SKM-1 (cell line): ENCODE measurements around the gene MTCH2.
"Not testable (repeated sequence)": the region's sequence is repeated elsewhere in the genome, so short reads cannot be mapped to it uniquely, and the experiment has no call there.

Experiments used
- DNase-seq: peaks from one replicate; lab custom pipeline; 2025; ENCODE audit not compliant: unreplicated experiment; lab: John Stamatoyannopoulos, UW

The MTCH2 gene

DNA sequence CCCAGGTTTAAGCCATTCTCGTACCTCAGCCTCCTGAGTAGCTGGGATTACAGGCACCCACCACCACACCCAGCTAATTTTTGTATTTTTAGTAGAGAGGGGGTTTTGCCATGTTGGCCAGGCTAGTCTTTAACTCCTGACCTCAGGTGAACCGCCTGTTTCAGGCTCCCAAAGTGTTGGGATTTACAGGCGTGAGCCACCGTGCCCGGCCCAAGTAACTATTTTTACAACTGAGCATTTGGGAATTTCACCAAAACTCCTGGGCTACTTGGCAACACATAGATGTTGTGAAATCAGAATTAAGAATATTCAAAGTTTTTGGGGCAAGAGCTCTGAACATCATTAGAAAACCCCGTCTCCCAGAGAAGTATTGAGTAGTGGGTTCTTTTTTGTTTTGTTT is 1.9 kb downstream of the MTCH2 start:
- DNase-seq, result not testable (repeated sequence)

DNA sequence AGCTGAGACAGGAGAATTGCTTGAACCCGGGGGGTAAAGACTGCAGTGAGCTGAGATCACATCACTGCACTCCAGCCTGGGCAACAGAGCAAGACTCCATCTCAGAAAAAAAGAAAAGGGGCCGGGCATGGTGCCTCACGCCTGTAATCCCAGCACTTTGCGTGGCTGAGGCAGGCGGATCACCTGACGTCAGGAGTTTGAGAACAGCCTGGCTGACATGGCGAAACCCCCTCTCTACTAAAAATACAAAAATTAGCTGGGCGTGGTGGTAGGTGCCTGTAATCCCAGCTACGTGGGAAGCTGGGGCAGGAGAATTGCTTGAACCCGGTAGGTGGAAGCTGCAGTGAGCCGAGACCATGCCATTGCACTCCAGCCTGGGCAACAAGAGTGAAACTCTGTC is 6.0 kb downstream of the MTCH2 start:
- DNase-seq, result not testable (repeated sequence)

DNA sequence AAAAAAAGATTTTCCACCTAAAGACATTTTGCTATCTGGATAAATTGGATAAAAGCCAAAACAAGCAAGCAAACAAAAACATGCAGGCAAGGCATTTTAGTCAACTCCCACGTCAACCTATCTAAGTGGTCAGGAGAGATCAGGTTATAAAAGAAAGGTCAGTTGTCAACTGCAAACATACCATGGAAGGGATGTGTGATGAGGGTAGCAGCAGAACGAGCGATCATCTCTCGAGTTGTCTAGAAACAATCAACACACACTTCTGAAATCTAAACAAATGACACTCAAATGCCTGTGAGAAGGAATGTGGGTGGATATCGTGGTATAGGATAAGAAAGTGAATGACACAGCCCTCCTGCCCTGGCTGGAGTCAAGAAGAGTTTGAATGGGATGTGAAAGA is 10.9 kb downstream of the MTCH2 start:
- DNase-seq, result no peak

DNA sequence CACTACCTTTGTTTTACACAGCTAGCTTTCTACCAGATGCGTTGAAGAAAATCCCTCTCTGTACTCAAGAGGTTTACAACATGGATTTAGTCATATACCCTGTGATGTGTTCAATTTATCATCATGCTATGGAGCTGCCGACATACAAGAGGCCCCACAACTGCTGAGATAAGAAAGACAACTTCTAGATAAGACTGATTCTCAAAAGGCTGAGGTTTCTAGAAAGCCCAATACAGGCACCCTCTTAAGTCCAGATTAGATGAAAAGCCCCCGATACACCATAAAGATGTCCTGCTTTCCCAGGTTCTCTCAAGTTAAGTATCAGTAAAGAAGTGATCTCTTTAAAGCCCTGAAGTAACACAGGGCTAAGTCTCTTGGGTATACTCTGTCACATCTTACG is 14.3 kb downstream of the MTCH2 start:
- DNase-seq, result no peak

DNA sequence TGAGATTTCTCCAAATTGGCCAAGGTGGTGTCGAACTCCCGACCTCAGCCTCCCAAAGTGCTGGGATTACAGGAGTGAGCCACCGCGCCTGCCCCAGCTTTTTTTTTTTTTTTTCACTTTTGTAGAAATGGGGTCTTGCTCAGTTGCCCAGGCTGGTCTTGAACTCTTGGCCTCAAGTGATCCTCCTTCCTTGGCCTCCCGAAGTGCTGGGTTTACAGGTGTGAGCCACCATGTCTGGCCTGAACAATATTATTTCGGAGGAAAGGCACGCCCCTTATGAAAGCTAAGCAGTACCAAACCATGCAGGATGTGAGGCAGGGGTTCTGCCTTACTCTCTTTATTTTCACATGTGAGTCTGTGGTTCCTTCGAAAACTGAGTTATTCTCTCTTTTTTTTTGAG is 16.1 kb downstream of the MTCH2 start:
- no peak for DNase-seq

DNA sequence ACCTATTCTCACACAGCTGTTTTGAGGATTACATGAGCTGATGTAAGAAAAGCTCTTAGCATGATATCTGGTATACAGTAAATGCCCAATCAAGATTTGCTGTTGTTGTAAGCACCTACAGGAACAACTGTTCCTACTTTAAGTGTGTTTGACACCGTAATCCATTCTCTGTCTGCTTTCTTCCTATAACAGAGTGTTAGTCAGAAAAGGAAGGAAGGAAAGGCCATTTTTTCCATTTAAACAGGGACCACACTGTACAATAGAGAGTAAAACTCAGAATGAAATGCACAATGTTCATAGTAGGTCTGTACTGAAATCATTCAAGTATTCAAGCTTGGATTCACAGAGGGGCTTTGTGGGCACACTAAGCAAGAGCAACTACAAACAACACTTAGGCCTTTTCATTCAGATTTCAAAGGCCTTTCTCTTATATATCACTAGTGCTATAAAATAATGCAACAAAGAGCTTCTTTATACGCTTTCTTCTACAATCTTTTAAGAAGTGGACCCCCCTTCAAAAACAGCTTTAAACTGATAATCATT is 21.5 kb downstream of the MTCH2 start:
- no peak for DNase-seq

DNA sequence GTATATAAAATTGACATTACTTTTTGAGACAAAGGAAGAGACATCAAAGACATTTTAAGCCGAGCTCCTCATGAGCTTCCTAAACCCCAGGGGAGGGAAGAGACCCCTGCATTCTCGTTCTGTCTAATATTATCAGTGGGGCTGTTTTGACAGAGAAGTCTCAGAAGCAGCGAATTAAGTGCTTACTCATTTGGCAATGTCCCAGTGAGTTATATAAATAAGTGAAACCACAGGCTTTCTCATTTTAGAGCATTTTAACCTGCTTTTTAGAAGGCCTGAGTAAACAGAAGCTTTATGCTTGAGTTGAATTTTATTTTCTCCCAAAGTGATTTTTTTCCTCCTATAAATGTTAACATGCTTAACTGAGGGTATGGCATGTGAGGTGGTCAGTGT is 24.9 kb downstream of the MTCH2 start:
- DNase-seq, result no peak

DNA sequence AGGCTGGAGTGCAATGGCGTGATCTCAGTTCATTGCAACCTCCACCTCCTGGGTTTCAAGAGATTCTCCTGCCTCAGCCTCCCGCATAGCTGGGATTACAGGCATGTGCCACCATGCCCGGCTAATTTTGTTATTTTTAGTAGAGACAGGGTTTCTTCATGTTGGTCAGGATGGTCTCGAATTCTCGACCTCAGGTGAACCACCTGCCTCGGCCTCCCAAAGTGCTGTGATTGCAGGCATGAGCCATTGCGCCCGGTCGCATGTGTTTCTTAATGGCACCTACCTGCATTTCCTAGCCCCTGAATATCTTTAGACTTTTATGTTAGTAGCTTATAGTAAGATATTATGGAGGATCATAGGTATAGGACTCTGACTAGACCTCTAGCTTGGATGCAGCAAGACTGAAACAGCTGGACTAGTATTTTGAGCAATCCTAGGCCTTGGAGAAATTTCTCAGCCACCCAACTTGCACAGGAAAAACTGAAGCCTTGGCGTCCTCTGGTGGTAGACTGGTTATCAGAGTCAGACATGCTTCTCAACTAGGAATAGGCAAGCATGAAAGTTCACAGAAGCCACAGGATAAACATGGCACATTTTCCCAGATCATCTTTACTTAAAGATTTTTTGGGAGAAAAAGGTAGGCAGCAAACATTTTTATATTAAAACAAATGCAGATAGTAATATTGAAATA is 25.5 kb downstream of the MTCH2 start:
- DNase-seq, result no peak

DNA sequence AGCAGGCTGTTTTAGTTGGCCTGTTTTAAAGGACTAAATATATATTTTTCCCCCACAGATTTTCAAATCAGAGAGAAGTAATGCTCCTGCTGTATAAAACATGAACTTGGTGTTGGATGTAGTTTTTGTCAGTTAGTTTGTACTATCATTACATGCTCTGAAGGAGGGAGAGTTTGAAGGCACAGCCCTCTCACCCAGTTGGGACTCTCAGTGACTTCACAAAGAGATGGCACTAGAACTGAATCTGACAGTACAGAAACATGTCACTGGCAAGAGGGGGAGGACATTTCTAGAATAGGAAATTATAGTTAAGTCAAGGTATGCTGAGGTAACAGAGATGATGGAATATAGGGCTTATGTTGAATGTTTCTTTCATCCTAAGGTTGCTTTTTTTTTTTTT is 27.1 kb downstream of the MTCH2 start:
- DNase-seq, result no peak

DNA sequence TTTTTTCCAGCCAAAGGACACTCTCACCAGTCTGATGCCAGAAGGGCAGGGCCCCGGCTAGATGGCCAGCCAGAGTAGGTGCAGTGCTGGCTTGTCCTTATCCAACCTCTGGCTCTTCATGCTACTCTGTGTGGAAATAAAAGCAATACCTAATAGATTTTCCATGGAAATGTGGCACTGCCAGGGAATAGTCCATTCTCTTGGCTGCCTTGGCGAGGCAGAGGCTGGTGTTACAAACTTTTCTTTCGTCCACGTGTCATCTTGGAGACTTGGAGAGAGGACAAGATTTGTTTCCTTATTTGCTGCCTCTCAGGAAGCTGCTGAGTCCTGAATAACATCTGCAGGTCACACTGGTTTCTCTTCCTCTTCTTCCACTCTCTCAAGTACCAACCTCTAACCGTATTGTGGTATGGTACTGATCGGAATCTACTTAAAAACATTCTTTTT is 31.0 kb downstream of the MTCH2 start:
- peak; percentile 62 for DNase-seq

DNA sequence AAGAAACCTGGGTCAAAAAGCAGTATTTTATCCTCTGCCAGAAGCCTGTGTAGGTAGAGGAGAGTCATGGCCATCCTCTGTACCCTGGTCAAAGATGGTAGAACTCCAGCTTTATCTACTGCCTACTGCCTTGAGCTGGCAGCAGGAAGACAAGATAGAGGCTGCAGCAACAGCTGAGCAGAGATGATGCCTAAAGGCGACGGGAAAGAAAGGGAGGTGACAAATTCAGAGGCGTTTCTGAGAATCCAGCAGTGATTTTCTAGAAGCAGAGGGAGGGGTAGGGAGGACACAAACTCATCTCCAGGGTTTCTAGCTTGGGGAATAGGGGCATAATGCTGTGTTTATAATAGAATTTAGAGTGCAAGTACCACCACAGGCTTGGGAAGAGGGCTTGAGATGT is 32.7 kb downstream of the MTCH2 start:
- no peak for DNase-seq

DNA sequence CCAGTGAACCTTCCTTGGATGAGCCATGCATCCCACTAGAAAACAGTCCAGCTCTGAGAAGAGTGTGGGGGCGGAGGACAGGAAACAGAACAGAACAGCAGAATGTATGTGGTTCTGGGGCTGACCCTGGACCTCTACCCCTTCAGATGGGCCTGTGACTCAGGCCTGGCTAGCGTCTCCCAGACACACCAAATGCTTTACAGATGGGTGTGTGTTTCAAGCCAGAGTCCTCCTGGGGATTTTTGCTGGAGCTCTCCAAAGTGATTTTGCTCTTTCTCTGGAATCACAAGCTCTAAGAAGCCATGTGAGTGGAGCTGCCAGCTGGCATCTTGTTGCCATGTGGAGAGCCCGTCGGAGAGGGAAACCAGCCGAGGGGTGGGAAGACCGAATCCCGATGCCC is 35.0 kb downstream of the MTCH2 start:
- no peak for DNase-seq

DNA sequence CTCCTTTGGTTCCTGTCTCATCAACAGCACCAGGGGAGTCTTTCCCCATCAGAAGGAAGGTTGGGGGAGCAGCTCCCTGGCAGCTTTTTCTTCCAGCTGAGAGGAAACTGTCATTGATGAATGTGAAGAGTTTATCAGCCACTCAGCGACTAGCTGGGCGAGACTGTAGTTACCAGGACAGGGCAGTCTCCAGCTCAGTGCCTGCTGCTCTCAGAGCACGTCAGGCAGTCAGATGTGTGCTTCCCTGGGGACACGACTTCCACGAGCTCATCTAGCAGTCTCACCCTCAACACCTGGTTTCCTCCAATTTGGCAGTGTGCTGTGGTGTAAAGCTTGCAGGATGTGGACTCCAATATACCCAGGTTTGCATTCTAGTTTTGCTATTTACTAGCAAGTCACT is 35.6 kb downstream of the MTCH2 start:
- no peak for DNase-seq

DNA sequence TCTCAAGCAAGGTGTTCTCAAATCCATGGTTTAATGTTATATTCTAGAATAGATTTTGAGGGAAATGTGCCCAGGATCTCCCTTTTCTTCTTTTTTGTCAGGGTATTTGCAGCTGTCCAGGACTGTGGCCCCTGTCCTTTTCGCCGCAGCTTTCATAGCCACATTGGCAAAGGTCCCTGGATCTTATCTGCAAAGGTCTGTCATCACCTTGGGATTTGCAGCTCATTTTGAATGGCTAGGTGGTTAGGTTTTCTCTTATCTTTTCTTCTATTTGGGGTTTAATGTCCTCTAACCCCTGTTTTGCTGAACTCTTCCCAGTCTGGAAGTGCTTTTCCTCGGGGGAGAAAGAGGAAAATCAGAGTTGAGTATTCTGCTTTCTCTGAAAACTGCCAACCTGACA is 36.4 kb downstream of the MTCH2 start:
- no peak for DNase-seq

DNA sequence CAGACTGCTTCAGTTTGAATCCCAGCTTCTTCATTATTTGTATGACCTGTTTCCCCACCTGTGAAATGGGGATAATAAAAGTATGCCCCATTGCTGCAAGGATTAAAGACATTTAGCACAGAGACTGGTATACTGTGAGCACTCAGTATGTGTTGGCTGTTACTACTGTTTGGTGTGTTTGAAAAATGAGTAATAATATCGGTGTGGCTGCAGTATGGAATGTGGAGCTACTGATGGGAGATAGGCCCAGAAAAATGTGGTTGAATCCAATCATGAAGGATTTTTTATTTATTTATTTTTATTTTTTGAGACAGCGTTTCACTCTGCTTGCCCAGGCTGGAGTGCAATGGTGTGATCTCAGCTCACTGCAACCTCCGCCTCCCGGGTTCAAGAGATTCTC is 39.1 kb downstream of the MTCH2 start:
- no peak for DNase-seq

DNA sequence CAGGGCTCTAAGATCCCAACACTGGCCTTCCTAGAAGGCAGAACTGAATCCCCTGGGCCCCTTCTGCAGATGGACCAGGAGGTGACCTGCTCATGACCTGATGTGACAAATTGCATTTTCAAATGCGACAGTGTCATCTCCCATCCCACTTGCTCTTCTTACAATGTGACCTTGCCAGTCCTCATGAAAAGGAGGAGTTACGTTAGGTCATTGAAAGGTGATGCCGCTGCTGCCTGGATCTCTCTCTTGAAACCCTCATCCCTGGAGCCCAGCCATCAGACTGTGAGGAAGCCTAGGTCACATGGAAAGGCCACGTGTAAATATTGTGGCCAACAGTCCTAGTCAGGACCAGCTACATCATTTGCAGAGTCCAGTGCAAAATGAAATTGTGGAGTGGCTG is 42.5 kb downstream of the MTCH2 start:
- no peak for DNase-seq

DNA sequence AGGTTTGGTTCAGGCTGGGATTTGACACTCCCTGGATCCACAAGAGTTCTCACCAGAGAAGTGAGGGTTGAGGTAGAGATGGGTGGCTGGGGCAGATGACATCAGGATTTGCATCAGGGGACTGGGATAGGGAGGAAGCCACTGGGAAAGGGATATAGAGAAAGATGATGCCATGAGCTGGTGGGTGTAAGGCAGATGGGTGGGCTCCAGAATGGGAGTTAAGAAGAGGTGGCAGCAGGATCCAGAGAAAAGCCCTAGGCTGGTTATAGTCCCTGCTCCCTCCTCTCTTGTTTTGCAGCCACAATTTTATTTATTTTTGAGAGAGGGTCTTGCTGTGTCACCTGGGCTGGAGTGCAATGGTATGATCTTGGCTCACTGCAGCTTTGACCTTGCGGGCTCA is 46.4 kb downstream of the MTCH2 start:
- no peak for DNase-seq

DNA sequence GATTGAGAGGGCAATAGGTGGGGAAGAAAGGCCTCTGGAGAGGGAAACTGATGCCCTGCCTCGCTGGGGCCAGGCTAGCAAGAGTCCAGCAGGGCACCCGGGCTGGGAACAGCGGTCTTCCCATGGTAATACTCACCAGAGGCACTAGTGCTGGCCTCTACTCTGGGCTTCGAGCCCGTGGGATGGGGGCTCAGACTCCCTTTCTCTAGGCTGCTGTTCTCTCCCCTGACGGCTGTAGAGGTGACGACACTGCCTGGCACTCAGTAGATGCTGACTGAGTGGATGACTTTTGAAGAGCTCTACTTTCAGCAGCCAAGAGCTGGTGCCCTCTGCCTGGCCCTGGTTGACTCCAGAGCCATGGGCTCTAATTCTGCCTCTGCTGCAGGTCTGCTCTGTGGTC is 47.3 kb downstream of the MTCH2 start:
- DNase-seq, result no peak

DNA sequence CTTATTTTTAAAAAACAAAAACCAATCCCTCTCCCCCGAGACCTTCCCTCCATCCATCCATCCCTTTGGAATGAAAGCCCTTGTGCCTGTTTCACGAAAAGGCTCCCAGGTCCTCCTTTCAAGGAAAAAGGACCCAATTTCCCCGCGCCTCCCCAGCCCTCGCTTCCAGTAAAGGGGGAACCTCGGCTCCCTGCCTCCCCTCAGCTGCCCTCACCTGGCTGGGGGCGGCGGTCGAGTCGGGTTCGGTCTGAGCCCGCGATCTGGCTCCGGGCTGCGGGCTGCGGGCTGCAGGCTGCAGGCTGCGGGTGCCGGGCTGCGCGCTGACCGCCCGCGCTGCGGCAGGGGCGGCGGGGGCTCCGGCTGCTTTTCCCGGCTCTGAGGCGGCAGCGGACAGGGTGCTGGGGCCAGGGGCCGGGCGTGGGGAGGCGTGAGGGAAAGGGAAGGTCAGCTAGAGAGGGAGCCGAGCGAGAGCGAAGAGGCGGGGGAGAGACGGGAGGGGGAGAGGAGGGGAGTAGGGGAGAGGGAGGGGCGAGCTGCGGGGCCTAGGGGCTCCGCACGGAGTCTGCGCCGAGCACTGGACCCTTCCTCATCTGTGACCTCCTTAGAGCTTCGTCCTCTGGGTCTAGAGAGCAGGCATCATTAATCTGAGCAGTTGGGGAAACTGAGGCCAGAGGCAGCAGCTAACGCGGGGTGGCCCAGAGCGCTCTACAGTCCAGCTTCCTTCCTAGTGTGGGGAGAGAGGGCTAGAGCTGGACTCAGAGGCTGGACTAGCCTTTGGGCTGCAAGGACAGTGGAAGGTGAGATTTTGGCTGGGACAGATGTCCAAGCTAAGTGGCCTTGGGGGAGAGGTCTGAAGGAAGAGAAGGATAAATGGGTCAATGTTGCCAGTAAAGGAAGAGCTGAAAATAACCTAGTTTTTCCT is 48.2 kb downstream of the MTCH2 start, which contains the start of gene C1QTNF4:
Gene C1QTNF4 (minus strand): TSS at position 478 of the 922 bp plus-strand sequence. CDS start 3,601 bp downstream, outside the sequence.
- DNase-seq, result no peak

DNA sequence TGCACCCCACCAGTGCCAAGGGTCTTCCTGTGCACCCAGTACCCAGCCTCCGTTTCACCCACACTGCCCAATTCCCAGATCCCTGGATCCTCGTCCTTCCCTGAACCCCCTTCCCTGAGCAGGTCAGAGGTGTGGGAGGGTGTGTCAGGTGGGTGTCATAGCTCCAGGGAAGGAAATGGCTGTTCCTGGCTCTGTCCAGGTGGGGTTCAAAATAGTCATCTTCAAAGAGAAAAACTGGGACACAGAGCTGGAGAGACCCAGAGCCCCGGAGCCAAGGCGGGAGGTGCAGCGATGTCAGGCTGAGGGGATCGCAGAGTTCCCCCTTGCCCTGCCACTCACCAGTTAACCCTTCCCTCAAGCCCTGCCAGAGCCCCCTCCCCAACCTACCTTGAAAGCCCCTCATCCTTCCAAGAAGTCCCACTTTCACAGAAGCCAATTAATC is 48.8 kb downstream of the MTCH2 start:
- no peak for DNase-seq

DNA sequence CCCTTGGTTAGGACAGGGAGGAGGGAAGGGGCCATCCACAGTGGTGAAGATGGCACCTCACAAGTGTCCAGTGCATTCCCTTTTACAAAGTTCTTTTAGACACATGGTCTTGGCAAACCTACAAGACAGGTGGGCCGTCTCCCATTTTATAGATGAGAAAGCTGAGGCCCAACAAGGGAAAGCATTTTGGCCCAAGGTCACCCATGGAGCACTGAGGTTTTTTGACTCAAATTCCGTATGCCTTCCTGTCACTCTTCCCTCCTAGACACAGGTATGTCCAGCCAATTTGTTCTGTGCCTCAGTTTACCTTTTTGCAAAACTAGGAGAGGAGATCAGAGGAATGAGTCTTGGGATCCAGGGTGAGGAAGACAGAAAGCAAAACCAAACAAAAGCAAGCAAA is 49.4 kb downstream of the MTCH2 start:
- no peak for DNase-seq

DNA sequence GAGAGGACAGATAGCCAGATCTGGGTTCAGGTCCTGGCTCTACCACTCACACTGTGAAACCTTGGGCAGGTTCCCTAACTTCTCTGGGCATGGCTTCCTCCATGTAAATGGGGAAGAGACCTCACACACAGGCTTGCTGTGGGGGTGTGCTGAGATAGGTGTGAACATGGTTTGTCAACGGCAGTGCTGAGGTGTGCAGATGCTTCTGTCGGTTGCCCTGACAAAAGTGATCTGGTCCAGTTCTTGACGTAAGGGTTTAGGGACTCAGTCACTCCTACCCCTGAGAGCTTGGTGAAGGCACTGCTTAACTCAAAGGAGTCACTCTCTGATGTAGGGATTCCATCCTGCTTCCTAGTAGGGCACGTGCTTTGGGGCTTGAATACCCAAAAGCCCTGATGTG is 50.1 kb downstream of the MTCH2 start:
- no peak for DNase-seq
